ENCODE measurements around the gene STON1.

DNA sequence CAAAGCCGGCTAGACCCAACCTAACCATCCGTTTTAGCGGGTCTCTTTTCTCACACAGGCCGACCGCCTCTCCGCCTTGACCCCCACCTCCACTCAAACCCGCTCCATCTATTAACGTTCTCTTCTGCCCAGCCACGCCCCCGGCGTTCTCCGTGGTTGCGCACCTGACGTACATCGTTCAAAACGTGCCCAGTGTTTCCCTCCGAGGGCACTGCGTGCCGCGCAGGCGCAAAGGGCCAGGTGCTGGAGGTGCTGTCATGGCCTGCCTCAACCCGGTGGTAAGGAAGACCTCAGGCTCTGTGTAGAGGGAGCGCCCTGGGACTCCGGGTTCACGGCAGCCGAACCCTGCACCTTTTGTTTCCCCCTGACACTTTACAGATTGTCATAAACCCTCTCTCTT lies 87.7 kb downstream of the STON1 start, which contains the start of gene GTF2A1L:
- TF ChIP-seq FOS (IDR thresholded peaks at IDR 0.05; ENCODE audit: borderline replicate concordance, insufficient read depth, low read length): no peak
- TF ChIP-seq POLR2AphosphoS5 (IDR thresholded peaks at IDR 0.05; ENCODE audit: insufficient read depth, low read depth, low read length): no peak
- TF ChIP-seq, protein P1, sequence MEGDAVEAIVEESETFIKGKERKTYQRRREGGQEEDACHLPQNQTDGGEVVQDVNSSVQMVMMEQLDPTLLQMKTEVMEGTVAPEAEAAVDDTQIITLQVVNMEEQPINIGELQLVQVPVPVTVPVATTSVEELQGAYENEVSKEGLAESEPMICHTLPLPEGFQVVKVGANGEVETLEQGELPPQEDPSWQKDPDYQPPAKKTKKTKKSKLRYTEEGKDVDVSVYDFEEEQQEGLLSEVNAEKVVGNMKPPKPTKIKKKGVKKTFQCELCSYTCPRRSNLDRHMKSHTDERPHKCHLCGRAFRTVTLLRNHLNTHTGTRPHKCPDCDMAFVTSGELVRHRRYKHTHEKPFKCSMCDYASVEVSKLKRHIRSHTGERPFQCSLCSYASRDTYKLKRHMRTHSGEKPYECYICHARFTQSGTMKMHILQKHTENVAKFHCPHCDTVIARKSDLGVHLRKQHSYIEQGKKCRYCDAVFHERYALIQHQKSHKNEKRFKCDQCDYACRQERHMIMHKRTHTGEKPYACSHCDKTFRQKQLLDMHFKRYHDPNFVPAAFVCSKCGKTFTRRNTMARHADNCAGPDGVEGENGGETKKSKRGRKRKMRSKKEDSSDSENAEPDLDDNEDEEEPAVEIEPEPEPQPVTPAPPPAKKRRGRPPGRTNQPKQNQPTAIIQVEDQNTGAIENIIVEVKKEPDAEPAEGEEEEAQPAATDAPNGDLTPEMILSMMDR (IDR thresholded peaks at IDR 0.05; ENCODE audit: extremely low read depth in 1 of 2, insufficient read depth in 1 of 2, low read depth in 1 of 2, low read length in 2 of 2): no peak
- no peak for TF ChIP-seq MYC (IDR thresholded peaks at IDR 0.05; ENCODE audit: low read depth, low read length)
- TF ChIP-seq POLR2A (IDR thresholded peaks at IDR 0.05; ENCODE audit: low read depth, low read length): no peak
- no peak for TF ChIP-seq EZH2 (IDR thresholded peaks at IDR 0.05; ENCODE audit: borderline replicate concordance, low read depth, low read length, severe bottlenecking)
- TF ChIP-seq, protein P2, sequence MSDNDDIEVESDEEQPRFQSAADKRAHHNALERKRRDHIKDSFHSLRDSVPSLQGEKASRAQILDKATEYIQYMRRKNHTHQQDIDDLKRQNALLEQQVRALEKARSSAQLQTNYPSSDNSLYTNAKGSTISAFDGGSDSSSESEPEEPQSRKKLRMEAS (IDR thresholded peaks at IDR 0.05; ENCODE audit: insufficient read depth, insufficient read length): no peak

Data from endothelial cell of umbilical vein (primary cell).